T-cell (primary cell): ENCODE measurements around the gene DDX21. TPM values are rescaled to one million over a fixed set of nuclear protein-coding genes. Genes with fewer than 3 reads are reported as not detected.
A peak's percentile ranks its signal among the peaks of the same experiment; 100 is the strongest.
"Not testable (repeated sequence)": the region's sequence is repeated elsewhere in the genome, so short reads cannot be mapped to it uniquely, and the experiment has no call there.

Experiments used
- ATAC-seq, 4 experiments: fragments of 200-7000 bp in 3 of 4; fragments of 150-1000 bp in 1 of 4; cut with Tn5 transposase; replicated peaks in 1 of 4; 1 replicate in 3 of 4; 2 replicates in 1 of 4; pipeline ENCODE4 v1.10.0; 2021; ENCODE audit warnings: moderate library complexity in 3 of 4, mild to moderate bottlenecking in 2 of 4, moderate number of reproducible peaks in 1 of 4
- CTCF ChIA-PET, 2 donors: fragments of 300-600 bp; sonication (Branson Sonifier 250); formaldehyde crosslinking; loops; one replicate each; lab custom pipeline; 2022; ENCODE audit warnings: antibody characterized with exemption in 2 of 2; lab: Charles Lee
- POLR2A ChIA-PET, 2 donors: fragments of 300-600 bp; sonication (Branson Sonifier 250); formaldehyde crosslinking; loops; one replicate each; lab custom pipeline; 2022; ENCODE audit warnings: antibody characterized with exemption in 2 of 2; lab: Charles Lee
- DNase-seq, 35 experiments: peaks; one replicate each; pipeline versions ENCODE4 v3.0.0 to v3.0.0-alpha.2; 2013 to 2023
- H3K27ac ChIP-seq: one replicate; pipeline ENCODE4 v1.5.1; 2013; ENCODE audit warnings: low read length
- H3K27me3 ChIP-seq, 2 experiments: replicated peaks in 1 of 2; 1 replicate in 1 of 2; 2 replicates in 1 of 2; pipeline versions ENCODE4 v1.6.1 to v1.7.0; 2013; ENCODE audit warnings: low read length in 1 of 2, mixed read lengths in 1 of 2; ENCODE audit not compliant: control insufficient read depth in 2 of 2, insufficient read depth in 2 of 2; ENCODE audit errors: extremely low read depth in 1 of 2
- H3K36me3 ChIP-seq, 2 donors: 1 replicate in 1 of 2; 2 replicates in 1 of 2; pipeline versions ENCODE4 v1.6.1 to v1.7.0; 2013; ENCODE audit warnings: low read length in 1 of 2; ENCODE audit not compliant: control insufficient read depth in 2 of 2, insufficient read depth in 1 of 2; ENCODE audit errors: extremely low read depth in 1 of 2
- H3K4me1 ChIP-seq, 2 experiments: 1 replicate in 1 of 2; 2 replicates in 1 of 2; pipeline versions ENCODE4 v1.6.1 to v1.7.0; 2013; ENCODE audit warnings: low read length in 2 of 2, mixed read lengths in 1 of 2; ENCODE audit not compliant: insufficient read depth in 2 of 2, control insufficient read depth in 1 of 2; ENCODE audit errors: extremely low read depth in 1 of 2
- H3K4me3 ChIP-seq, 2 donors: 1 replicate in 1 of 2; 2 replicates in 1 of 2; pipeline versions ENCODE4 v1.5.1 to v1.7.0; 2013; ENCODE audit warnings: mild to moderate bottlenecking in 2 of 2, low read length in 1 of 2, moderate library complexity in 1 of 2; ENCODE audit not compliant: control insufficient read depth in 1 of 2; ENCODE audit errors: extremely low read depth in 1 of 2
- H3K9me3 ChIP-seq: 2 replicates; pipeline ENCODE4 v1.7.0; 2013
- H3K27ac Mint-ChIP-seq, 2 donors: one replicate each; pipeline ENCODE4 v1.8.0; 2020 to 2021; ENCODE audit warnings: mild to moderate bottlenecking in 2 of 2, mixed read lengths in 2 of 2
- H3K27me3 Mint-ChIP-seq, 2 donors: one replicate each; pipeline ENCODE4 v1.8.0; 2021 to 2022; ENCODE audit warnings: mixed read lengths in 2 of 2
- H3K36me3 Mint-ChIP-seq: one replicate; pipeline ENCODE4 v1.8.0; 2021; ENCODE audit warnings: mixed read lengths
- H3K4me1 Mint-ChIP-seq, 3 donors: one replicate each; pipeline ENCODE4 v1.8.0; 2020 to 2022; ENCODE audit warnings: mixed read lengths in 3 of 3, mild to moderate bottlenecking in 1 of 3
- H3K4me3 Mint-ChIP-seq, 3 donors: one replicate each; pipeline ENCODE4 v1.8.0; 2020 to 2022; ENCODE audit warnings: mild to moderate bottlenecking in 3 of 3, mixed read lengths in 3 of 3, moderate library complexity in 3 of 3
- H3K9me3 Mint-ChIP-seq, 3 donors: one replicate each; pipeline ENCODE4 v1.8.0; 2020 to 2022; ENCODE audit warnings: mixed read lengths in 3 of 3
- WGBS: methylation state at CpG from one replicate; pipeline ENCODE4 v1.1.5; 2013; ENCODE audit warnings: missing lambda C conversion rate; ENCODE audit not compliant: insufficient coverage; 5-methylcytosine and 5-hydroxymethylcytosine counted together
- total RNA-seq, 35 experiments: library from RNA in 6 of 35; stranded (reverse) in 6 of 35; fragments of 120-200 nt in 1 of 35; gene quantifications; one replicate each; pipeline versions ENCODE4 v1.2.1 to v1.2.4 and lab custom pipeline; 2013 to 2026

DDX21 gene
- total RNA-seq, result 10 to 100 TPM; 53.7 to 86.0 (median 60.7) TPM
- 66.5 TPM for total RNA-seq (2013)
- total RNA-seq (lab: John Stamatoyannopoulos, UW), result 169 to 3,140 (median 553) reads per million in 29 experiments

GRCh38 chr10:68955832-68956532 is at the start of gene DDX21:
Gene DDX21, plus strand, starts transcription at chr10:68956170. Its CDS starts 56 bp downstream, at chr10:68956226.
- ChIA-PET POLR2A (interaction anchor here (0.6 to 2.0 kb wide), 11 partner anchors 13 to 549 kb away, joined by 3 to 9 read pairs (median 3); partner anchors contain the start of genes CCAR1 (in 1 of the 2) and SRGN (in 1 of the 2)), CTCF (interaction anchor here (0.5 to 1.6 kb wide), 16 partner anchors 17 to 459 kb away, joined by 3 to 10 read pairs (median 4); partner anchors contain the start of gene KIFBP (in 1 of the 2))
- WGBS, result under 1% methylated on average over 53 of the region's 53 CpGs
- peaks cover 6% of the 10 kb centered on the region for H3K36me3 Mint-ChIP-seq
- peak; percentile 89 to 92 (median 91) for ATAC-seq
- Histone ChIP-seq H3K4me3 (peak within 1 kb of the TSS; percentile 83 to 93), H3K36me3 (peaks cover 0 to 12% of the 10 kb centered on the region in 2 donors), H3K27ac (peak within 1 kb of the TSS; percentile 97), H3K9me3 (no peaks in the 10 kb centered on the region), H3K27me3 (no peaks in the 10 kb centered on the region), H3K4me1 (peaks cover 21 to 35% of the 10 kb centered on the region in 2 experiments)
- H3K4me3 Mint-ChIP-seq, result peak within 1 kb of the TSS; percentile 95 to 99 (median 97)
- H3K27ac Mint-ChIP-seq, result peak within 1 kb of the TSS; percentile 95 to 99
- peaks cover 28 to 40% (median 37%) of the 10 kb centered on the region in 3 donors for H3K4me1 Mint-ChIP-seq
- H3K9me3 Mint-ChIP-seq, result no peaks in the 10 kb centered on the region
- DNase-seq, result peak; percentile 69 to 94 (median 88)
- no peaks in the 10 kb centered on the region for H3K27me3 Mint-ChIP-seq

DNA sequence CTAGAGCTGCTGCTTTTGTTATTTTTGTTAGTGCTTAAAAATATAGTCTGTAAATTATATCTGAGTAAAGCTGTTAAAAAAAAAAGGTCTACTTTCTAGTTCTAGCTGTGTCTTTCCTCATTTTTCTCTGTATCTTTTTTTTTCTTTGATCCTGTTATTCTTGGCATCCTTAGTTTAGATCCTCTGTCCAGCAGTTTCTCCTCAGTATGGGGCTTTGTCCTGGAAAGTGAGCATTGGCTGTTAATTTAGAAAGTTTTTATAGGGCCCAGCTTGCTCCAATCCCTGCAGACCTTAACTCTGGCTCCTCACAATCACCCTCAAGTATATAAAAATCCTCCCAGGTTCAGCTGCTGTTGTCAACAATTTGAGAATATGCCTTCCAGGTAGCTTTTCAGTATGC is 31.4 kb upstream of the DDX21 start:
- no peak overlapping the region for H3K27ac ChIP-seq
- no peak for DNase-seq
- no peaks in the 10 kb centered on the region for H3K27me3 ChIP-seq
- Mint-ChIP-seq H3K27me3 (no peaks in the 10 kb centered on the region), H3K36me3 (peaks cover 32% of the 10 kb centered on the region), H3K27ac (peak overlapping the region in 1 of 2 donors; percentile 61), H3K9me3 (no peaks in the 10 kb centered on the region), H3K4me3 (no peak overlapping the region), H3K4me1 (peaks cover 5 to 15% (median 11%) of the 10 kb centered on the region in 3 donors)
- no peak overlapping the region for H3K4me3 ChIP-seq
- ChIA-PET POLR2A (interaction anchor here in 1 of 2 donors (0.6 kb wide), 1 partner anchor 46 kb away, joined by 4 read pairs; no protein-coding TSS in a partner anchor), CTCF (interaction anchor here in 1 of 2 donors (0.6 kb wide), 1 partner anchor 124 kb away, joined by 4 read pairs; no protein-coding TSS in a partner anchor)
- H3K9me3 ChIP-seq, result no peaks in the 10 kb centered on the region
- ATAC-seq, result no peak
- no peaks in the 10 kb centered on the region for H3K4me1 ChIP-seq
- H3K36me3 ChIP-seq, result peaks cover 0 to 40% of the 10 kb centered on the region in 2 donors

DNA sequence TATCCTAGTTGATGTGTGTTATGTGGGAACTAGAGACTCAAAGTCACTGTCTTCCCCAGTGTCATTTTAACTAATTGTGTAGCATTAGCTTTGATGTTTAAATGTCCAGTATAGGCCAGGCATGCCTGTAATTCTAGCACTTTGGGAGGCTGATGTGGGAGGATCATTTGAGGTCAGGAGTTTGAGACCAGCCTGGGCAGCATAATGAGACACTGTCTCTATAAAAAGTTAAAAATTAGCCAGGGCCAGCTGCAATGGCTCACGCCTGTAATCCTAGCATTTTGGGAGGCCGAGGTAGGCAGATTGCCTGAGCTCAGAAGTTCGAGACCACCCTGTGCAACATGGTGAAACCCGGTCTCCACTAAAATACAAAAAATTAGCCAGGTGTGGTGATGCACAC is 30.5 kb upstream of the DDX21 start:
- H3K4me3 Mint-ChIP-seq, result no peak overlapping the region
- Histone ChIP-seq H3K4me3 (no peak overlapping the region), H3K36me3 (peaks cover 0 to 35% of the 10 kb centered on the region in 2 donors), H3K4me1 (no peaks in the 10 kb centered on the region), H3K27me3 (no peaks in the 10 kb centered on the region), H3K9me3 (no peaks in the 10 kb centered on the region), H3K27ac (no peak overlapping the region)
- H3K27me3 Mint-ChIP-seq, result no peaks in the 10 kb centered on the region
- DNase-seq, result no peak
- WGBS, result 100% methylated on average over 4 of the region's 4 CpGs
- H3K9me3 Mint-ChIP-seq, result no peaks in the 10 kb centered on the region
- CTCF ChIA-PET, result interaction anchor here in 1 of 2 donors (0.5 to 0.6 kb wide), 2 partner anchors 28 to 71 kb away, joined by 3 read pairs; no protein-coding TSS in a partner anchor
- H3K27ac Mint-ChIP-seq, result no peak overlapping the region
- H3K36me3 Mint-ChIP-seq, result peaks cover 33% of the 10 kb centered on the region
- peaks cover 9 to 14% (median 13%) of the 10 kb centered on the region in 3 donors for H3K4me1 Mint-ChIP-seq
- ATAC-seq, result no peak
- POLR2A ChIA-PET, result no interaction called here

GRCh38 chr10:68929157-68929556 is 26.8 kb upstream of the DDX21 start:
- Mint-ChIP-seq H3K36me3 (peaks cover 41% of the 10 kb centered on the region), H3K4me1 (peaks cover 10 to 18% (median 13%) of the 10 kb centered on the region in 3 donors)
- DNase-seq, ATAC-seq, H3K9me3 Mint-ChIP-seq, H3K4me3 Mint-ChIP-seq, H3K27me3 Mint-ChIP-seq, H3K9me3 ChIP-seq, H3K4me1 ChIP-seq, POLR2A ChIA-PET, H3K27ac Mint-ChIP-seq, H3K4me3 ChIP-seq, H3K27ac ChIP-seq, H3K27me3 ChIP-seq: not testable (repeated sequence)
- peaks cover 0 to 40% of the 10 kb centered on the region in 2 donors for H3K36me3 ChIP-seq
- CTCF ChIA-PET, result interaction anchor here in 1 of 2 donors (0.8 kb wide), 1 partner anchor 519 kb away, joined by 8 read pairs; no protein-coding TSS in a partner anchor
- WGBS, result no CpG with 5 or more reads among the region's 2 CpGs

DNA sequence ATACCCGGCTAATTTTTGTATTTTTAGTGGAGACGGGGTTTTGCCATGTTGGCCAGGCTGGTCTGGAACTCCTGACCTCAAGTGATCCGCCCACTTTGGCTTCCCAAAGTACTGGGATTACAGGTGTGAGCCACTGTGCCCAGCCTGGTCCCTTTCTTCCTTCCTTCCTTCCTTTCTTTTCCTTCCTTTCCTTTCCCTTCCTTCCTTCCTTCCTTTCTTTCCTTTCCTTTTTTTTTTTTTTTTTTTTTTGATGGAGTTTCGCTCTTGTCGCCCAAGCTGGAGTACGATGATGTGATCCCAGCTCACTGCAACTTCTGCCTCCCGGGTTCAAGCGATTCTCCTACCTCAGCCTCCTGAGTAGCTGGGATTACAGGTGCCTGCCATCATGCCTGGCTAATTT is 26.1 kb upstream of the DDX21 start:
- CTCF ChIA-PET, result interaction anchor here in 1 of 2 donors (0.6 to 0.8 kb wide), 2 partner anchors 192 to 520 kb away, joined by 4 to 8 read pairs; no protein-coding TSS in a partner anchor
- ATAC-seq, DNase-seq, H3K27me3 ChIP-seq, H3K27ac ChIP-seq, H3K4me3 Mint-ChIP-seq, H3K4me1 ChIP-seq, H3K27ac Mint-ChIP-seq, H3K27me3 Mint-ChIP-seq, H3K9me3 ChIP-seq, H3K4me3 ChIP-seq, H3K9me3 Mint-ChIP-seq: not testable (repeated sequence)
- POLR2A ChIA-PET, result interaction anchor here in 1 of 2 donors (0.6 to 0.8 kb wide), 3 partner anchors 30 to 202 kb away, joined by 3 to 14 read pairs (median 8); no protein-coding TSS in a partner anchor
- peaks cover 37% of the 10 kb centered on the region for H3K36me3 Mint-ChIP-seq
- WGBS, result 80% methylated on average over 1 of the region's 8 CpGs
- H3K36me3 ChIP-seq, result peaks cover 0 to 41% of the 10 kb centered on the region in 2 donors
- H3K4me1 Mint-ChIP-seq, result peaks cover 4 to 18% (median 8%) of the 10 kb centered on the region in 3 donors

- ChIA-PET CTCF (interaction anchor here in 1 of 2 donors (0.6 kb wide), 1 partner anchor 178 kb away, joined by 3 read pairs; no protein-coding TSS in a partner anchor), POLR2A (interaction anchor here in 1 of 2 donors (0.6 kb wide), 1 partner anchor 190 kb away, joined by 3 read pairs; no protein-coding TSS in a partner anchor)
- WGBS, result no CpG with 5 or more reads among the region's 3 CpGs
- not testable (repeated sequence) for H3K4me3 Mint-ChIP-seq, H3K9me3 Mint-ChIP-seq, H3K9me3 ChIP-seq, H3K27ac ChIP-seq, ATAC-seq, DNase-seq, H3K27me3 ChIP-seq, H3K4me3 ChIP-seq, H3K4me1 ChIP-seq, H3K27ac Mint-ChIP-seq, H3K27me3 Mint-ChIP-seq
- peaks cover 5 to 43% of the 10 kb centered on the region in 2 donors for H3K36me3 ChIP-seq
- Mint-ChIP-seq H3K4me1 (peaks cover 2 to 18% (median 8%) of the 10 kb centered on the region in 3 donors), H3K36me3 (peaks cover 47% of the 10 kb centered on the region)
Measured at GRCh38 chr10:68932860-68933259, 23.1 kb upstream of the DDX21 start.
